Measurements from ENCODE around the gene EPHA8. TPM values are rescaled to one million over a fixed set of nuclear protein-coding genes. Genes with fewer than 3 reads are reported as not detected.

EPHA8 gene
- total RNA-seq, 2 donors from 2014 or later = 0.05 to 4.1 TPM

DNA sequence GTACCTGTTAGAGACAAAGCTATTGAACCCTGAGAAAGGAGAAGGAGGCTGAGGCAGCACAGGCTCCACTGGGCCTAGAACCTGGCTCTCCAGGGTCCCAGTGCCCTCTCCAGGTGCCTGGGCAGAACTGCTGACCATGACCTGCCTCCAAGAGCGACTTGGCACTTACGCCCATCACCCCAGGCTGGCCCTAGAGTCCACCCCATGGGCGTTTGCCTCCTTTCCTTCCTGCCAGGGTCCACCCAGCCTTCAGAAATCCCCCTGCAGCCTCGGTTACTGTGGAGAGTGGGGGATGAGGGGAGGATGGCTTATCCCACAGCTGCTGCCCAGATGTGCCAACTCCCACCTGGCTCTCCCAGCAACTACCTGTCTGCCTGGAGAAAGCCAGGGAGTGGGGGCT is 58.5 kb downstream of the EPHA8 start:
- TF ChIP-seq, protein P1, sequence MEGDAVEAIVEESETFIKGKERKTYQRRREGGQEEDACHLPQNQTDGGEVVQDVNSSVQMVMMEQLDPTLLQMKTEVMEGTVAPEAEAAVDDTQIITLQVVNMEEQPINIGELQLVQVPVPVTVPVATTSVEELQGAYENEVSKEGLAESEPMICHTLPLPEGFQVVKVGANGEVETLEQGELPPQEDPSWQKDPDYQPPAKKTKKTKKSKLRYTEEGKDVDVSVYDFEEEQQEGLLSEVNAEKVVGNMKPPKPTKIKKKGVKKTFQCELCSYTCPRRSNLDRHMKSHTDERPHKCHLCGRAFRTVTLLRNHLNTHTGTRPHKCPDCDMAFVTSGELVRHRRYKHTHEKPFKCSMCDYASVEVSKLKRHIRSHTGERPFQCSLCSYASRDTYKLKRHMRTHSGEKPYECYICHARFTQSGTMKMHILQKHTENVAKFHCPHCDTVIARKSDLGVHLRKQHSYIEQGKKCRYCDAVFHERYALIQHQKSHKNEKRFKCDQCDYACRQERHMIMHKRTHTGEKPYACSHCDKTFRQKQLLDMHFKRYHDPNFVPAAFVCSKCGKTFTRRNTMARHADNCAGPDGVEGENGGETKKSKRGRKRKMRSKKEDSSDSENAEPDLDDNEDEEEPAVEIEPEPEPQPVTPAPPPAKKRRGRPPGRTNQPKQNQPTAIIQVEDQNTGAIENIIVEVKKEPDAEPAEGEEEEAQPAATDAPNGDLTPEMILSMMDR (IDR thresholded peaks at IDR 0.05) = no peak
- TF ChIP-seq POLR2AphosphoS5 (IDR thresholded peaks at IDR 0.05) (no peak), POLR2A (IDR thresholded peaks at IDR 0.05) (no peak)
- H3K9me3 ChIP-seq = no peaks in the 10 kb centered on the region
- no peak for DNase-seq (ENCODE audit: low spot score)
- no peaks in the 10 kb centered on the region for H3K36me3 ChIP-seq
- WGBS = 66% methylated on average over 4 of the region's 4 CpGs
- H3K27me3 ChIP-seq (replicated peaks; ENCODE audit: insufficient read depth) = peaks cover 18% of the 10 kb centered on the region
- no peaks in the 10 kb centered on the region for H3K4me1 ChIP-seq (replicated peaks)
- intact Hi-C loops (cut with DNase I) = no loop called here
- no peak overlapping the region for H3K27ac ChIP-seq
- no peak overlapping the region for H3K4me3 ChIP-seq

DNA sequence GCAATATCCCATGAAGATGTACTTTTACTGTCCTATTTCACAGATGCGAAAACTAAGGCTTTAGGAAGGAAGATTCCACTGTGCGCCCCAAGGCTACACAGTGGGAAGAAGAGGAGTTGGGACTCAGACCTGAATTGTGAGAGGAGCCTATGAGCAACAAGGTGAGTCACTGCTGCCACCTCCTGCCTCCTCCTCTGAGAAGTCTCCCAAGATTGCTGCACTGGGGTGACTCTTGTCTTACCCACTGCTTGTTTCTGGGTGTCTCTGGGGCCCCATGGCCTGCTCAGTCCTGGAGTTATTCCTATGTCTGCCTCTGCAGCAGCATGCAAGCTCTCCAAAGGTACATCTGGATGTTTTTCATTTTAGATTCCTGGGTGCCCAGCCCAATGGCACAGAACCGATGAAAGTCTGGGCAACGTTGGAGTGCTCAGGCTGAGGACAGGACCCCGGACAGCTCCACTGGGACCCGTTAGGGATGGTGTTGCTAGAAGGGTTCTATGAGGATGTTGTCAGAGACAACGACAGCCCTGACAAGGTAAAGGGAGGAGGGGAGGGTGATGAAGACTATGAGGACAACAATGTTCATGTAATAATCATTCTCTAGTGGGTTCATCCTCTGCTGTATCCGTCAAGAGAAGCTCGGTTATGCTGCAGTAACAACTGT is 62.1 kb downstream of the EPHA8 start:
- Histone ChIP-seq H3K4me1 (replicated peaks) (no peaks in the 10 kb centered on the region), H3K27me3 (replicated peaks; ENCODE audit: insufficient read depth) (peaks cover 8% of the 10 kb centered on the region), H3K9me3 (no peaks in the 10 kb centered on the region), H3K4me3 (no peak overlapping the region), H3K36me3 (no peaks in the 10 kb centered on the region), H3K27ac (no peak overlapping the region)
- WGBS = 34% methylated on average over 9 of the region's 9 CpGs
- TF ChIP-seq, protein P1 (IDR thresholded peaks at IDR 0.05) = no peak
- TF ChIP-seq POLR2A (IDR thresholded peaks at IDR 0.05) = no peak
- intact Hi-C loops (cut with DNase I) = no loop called here
- DNase-seq (ENCODE audit: low spot score) = no peak

DNA sequence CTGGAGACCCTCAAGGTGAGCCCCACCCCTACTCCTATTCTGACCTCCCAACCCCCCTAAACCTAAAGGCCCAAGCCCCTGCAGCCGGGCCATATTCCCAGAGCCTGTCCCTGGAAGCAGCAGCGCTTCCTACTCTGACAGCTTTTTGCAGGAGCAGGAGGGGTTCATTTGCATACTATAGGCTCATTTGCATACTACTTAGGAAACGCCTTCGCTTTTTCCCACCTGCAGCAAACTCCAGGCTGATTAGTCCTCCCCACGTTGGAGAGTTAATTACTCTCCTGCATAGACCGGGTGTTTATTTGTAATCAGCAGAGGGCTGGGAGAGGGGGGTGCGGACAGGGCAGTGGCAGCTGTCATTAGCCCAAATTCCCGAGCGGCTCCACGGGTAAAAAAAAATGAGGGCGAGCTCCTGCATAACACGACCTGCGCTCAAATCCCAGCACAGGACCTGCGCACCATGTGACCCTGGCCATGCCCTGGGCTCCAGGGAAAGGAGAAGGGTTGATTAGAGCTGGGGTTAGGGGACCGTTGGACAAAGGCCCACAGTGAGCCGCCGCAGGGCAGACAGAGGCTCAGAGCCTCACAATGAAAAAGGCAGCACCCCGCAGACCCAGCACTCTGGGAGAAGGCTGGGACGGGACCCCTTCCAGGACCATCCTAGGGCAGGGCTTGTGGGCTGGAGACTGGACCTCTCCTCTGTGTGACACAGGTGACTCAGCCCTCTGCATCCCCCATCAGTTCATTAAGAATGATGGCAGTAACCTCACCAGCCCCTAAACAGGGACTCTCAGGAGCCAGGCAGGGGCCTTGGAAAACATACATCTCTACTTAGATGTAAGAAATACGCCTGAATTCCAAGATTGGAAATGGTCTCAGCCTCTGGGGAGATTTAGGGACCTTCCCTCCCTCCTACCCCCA is 63.2 kb downstream of the EPHA8 start:
- DNase-seq (ENCODE audit: low spot score) = no peak
- no peak overlapping the region for H3K27ac ChIP-seq
- peaks cover 8% of the 10 kb centered on the region for H3K27me3 ChIP-seq (replicated peaks; ENCODE audit: insufficient read depth)
- H3K9me3 ChIP-seq = no peaks in the 10 kb centered on the region
- no peaks in the 10 kb centered on the region for H3K36me3 ChIP-seq
- no peaks in the 10 kb centered on the region for H3K4me1 ChIP-seq (replicated peaks)
- H3K4me3 ChIP-seq = no peak overlapping the region
- TF ChIP-seq, protein P1 (IDR thresholded peaks at IDR 0.05) = no peak
- intact Hi-C loops (cut with DNase I) = no loop called here
- 21% methylated on average over 20 of the region's 20 CpGs for WGBS

DNA sequence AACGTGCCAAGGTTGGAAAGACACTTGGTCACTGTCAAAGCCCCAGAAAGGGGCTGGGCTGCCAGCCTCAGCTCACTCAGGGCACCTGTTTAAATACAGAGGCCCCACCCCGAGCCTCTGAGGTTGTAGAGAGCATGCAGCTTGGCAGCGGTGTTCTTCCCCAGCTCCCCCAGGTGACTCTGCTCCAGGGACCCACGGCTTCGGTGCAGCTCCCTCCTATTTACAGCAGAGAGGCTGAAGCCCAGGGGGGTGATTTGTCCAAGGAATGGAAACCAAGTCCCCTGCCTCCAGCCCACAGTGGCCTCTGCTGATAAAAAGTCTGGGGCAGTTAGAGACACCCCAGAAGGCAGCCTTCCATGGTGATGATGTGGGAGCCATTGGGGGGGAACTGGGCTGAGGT is 64.0 kb downstream of the EPHA8 start:
- DNase-seq (ENCODE audit: low spot score) = no peak
- WGBS = 28% methylated on average over 5 of the region's 5 CpGs
- no peaks in the 10 kb centered on the region for H3K4me1 ChIP-seq (replicated peaks)
- TF ChIP-seq POLR2AphosphoS5 (IDR thresholded peaks at IDR 0.05) (no peak), POLR2A (IDR thresholded peaks at IDR 0.05) (no peak)
- TF ChIP-seq, protein P1 (IDR thresholded peaks at IDR 0.05) = no peak
- H3K4me3 ChIP-seq = no peak overlapping the region
- H3K36me3 ChIP-seq = no peaks in the 10 kb centered on the region
- no peaks in the 10 kb centered on the region for H3K9me3 ChIP-seq
- intact Hi-C loops (cut with DNase I) = no loop called here
- peaks cover 8% of the 10 kb centered on the region for H3K27me3 ChIP-seq (replicated peaks; ENCODE audit: insufficient read depth)
- no peak overlapping the region for H3K27ac ChIP-seq
